ENCODE data around the gene DNAJB4. TPM values are rescaled to one million over a fixed set of nuclear protein-coding genes. Genes with fewer than 3 reads are reported as not detected.

DNAJB4 gene
- total RNA-seq, 2 experiments from 2014 or later, result 19.2 to 22.7 TPM

DNA sequence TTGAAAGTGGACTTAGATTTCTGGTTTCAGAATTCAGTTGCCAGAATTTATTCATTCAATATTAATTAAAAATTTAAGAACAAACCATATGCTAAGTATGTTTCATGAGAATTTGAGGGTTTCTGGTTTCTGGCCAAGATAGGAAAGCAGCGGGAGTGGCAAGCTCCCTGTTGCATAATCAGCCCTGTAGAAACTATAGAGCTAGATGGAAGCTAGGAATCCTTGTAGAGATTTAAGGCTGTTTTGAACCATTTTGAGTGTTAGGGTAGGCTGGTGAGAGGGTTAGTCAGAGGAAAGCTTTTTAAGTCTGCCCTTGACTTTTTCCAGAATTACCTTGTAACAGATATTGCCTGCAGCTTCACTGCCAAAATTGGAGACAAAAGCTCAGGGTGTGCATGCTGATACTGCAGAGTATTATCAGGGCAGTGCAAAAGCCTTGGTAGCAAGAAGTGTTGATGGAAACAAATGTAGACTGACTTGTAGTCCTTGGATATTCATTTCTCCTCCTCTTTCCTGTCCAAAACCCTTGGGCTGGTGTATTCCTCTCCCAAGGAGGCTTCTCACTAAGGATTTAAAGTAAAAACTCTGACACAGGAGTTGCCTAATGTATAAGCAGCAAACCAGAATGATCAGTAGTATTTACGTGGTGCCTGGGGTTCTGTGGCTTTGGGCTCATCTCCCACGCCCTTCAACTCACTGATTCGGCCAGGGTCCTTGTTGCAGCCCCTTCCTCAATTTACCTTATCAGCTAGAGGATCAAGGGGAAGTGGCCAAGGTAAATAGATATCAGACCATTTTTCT lies 28.5 kb downstream of the DNAJB4 start:
- TF ChIP-seq, protein P1, sequence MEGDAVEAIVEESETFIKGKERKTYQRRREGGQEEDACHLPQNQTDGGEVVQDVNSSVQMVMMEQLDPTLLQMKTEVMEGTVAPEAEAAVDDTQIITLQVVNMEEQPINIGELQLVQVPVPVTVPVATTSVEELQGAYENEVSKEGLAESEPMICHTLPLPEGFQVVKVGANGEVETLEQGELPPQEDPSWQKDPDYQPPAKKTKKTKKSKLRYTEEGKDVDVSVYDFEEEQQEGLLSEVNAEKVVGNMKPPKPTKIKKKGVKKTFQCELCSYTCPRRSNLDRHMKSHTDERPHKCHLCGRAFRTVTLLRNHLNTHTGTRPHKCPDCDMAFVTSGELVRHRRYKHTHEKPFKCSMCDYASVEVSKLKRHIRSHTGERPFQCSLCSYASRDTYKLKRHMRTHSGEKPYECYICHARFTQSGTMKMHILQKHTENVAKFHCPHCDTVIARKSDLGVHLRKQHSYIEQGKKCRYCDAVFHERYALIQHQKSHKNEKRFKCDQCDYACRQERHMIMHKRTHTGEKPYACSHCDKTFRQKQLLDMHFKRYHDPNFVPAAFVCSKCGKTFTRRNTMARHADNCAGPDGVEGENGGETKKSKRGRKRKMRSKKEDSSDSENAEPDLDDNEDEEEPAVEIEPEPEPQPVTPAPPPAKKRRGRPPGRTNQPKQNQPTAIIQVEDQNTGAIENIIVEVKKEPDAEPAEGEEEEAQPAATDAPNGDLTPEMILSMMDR (IDR thresholded peaks at IDR 0.05), result no peak
- Mint-ChIP-seq H3K27me3 (peaks cover 28% of the 10 kb centered on the region), H3K27ac (no peak overlapping the region), H3K4me1 (ENCODE audit: low read depth) (no peaks in the 10 kb centered on the region), H3K9me3 (no peaks in the 10 kb centered on the region), H3K36me3 (ENCODE audit: low read depth) (no peaks in the 10 kb centered on the region), H3K4me3 (no peak overlapping the region)
- Histone ChIP-seq H3K27me3 (ENCODE audit: control insufficient read depth in 1 of 2, insufficient read depth in 2 of 2, low read length in 2 of 2) (no peaks in the 10 kb centered on the region), H3K9me3 (ENCODE audit: control insufficient read depth in 1 of 2, insufficient read depth in 1 of 2, low read length in 2 of 2) (no peaks in the 10 kb centered on the region), H3K27ac (ENCODE audit: low read depth in 1 of 2, low read length in 2 of 2) (no peak overlapping the region), H3K4me1 (ENCODE audit: insufficient read depth, low read length) (no peaks in the 10 kb centered on the region), H3K36me3 (ENCODE audit: insufficient read depth, low read length) (no peaks in the 10 kb centered on the region), H3K4me3 (ENCODE audit: low read length) (no peak overlapping the region)
- ChIA-PET POLR2A (no interaction called here), CTCF (interaction anchor here (1.0 kb wide), 1 partner anchor 10 kb away, joined by 3 read pairs; no protein-coding TSS in a partner anchor)
- ATAC-seq (ENCODE audit: poor library complexity), result no peak
- DNase-seq, result no peak
- intact Hi-C loops (cut with DNase I, micrococcal nuclease), result no loop called here

DNA sequence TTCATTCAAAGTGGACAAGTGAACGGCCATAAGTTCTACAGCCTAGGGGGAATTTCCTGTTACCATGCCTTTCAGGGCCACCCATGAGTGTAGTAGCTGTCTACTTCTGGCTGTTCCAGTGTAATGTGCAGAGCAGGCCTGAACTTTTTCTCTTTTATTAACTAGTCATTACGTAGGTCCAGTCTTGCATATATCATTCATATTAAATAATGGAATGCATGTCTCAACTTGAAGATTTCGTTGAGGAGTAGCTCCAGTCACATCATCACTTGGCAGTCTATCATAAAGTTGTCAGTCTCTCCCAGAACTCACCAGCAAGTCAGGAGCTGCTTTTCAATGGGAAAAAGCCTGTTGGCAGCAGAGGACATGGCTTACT lies 29.0 kb downstream of the DNAJB4 start:
- intact Hi-C loops (cut with DNase I, micrococcal nuclease), result no loop called here
- Mint-ChIP-seq H3K36me3 (ENCODE audit: low read depth) (no peaks in the 10 kb centered on the region), H3K27me3 (peaks cover 32% of the 10 kb centered on the region), H3K9me3 (no peaks in the 10 kb centered on the region), H3K27ac (no peak overlapping the region), H3K4me1 (ENCODE audit: low read depth) (no peaks in the 10 kb centered on the region), H3K4me3 (no peak overlapping the region)
- CTCF ChIA-PET, result interaction anchor here (1.0 kb wide), 1 partner anchor 11 kb away, joined by 3 read pairs; no protein-coding TSS in a partner anchor
- Histone ChIP-seq H3K9me3 (ENCODE audit: control insufficient read depth in 1 of 2, insufficient read depth in 1 of 2, low read length in 2 of 2) (no peaks in the 10 kb centered on the region), H3K36me3 (ENCODE audit: insufficient read depth, low read length) (no peaks in the 10 kb centered on the region), H3K27me3 (ENCODE audit: control insufficient read depth in 1 of 2, insufficient read depth in 2 of 2, low read length in 2 of 2) (no peaks in the 10 kb centered on the region), H3K4me3 (ENCODE audit: low read length) (no peak overlapping the region), H3K27ac (ENCODE audit: low read depth in 1 of 2, low read length in 2 of 2) (no peak overlapping the region), H3K4me1 (ENCODE audit: insufficient read depth, low read length) (no peaks in the 10 kb centered on the region)
- DNase-seq (no peak), ATAC-seq (ENCODE audit: poor library complexity) (no peak)
- POLR2A ChIA-PET, result no interaction called here
- TF ChIP-seq, protein P1 (IDR thresholded peaks at IDR 0.05), result no peak

DNA sequence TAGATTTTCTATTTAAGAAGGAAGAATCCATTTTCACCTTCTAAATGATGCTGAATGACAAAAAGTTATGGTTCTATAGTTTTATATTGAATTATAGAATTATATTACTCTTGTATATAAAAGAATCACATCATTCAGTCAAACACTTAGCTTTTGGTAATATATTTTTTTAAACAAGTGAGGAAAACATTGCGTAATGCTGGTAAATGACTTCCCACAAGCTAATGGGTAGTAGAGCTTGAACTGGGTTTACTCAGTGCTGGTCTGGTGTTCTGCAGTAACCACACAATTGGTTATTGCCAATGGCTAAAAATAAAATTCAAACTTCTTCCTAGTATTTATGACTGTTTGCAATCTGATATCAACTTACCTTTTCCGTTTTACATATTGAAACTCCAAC lies 30.4 kb downstream of the DNAJB4 start:
- DNase-seq (no peak), ATAC-seq (ENCODE audit: poor library complexity) (no peak)
- Histone ChIP-seq H3K27me3 (ENCODE audit: control insufficient read depth in 1 of 2, insufficient read depth in 2 of 2, low read length in 2 of 2) (no peaks in the 10 kb centered on the region), H3K27ac (ENCODE audit: low read depth in 1 of 2, low read length in 2 of 2) (no peak overlapping the region), H3K9me3 (ENCODE audit: control insufficient read depth in 1 of 2, insufficient read depth in 1 of 2, low read length in 2 of 2) (no peaks in the 10 kb centered on the region), H3K4me1 (ENCODE audit: insufficient read depth, low read length) (no peaks in the 10 kb centered on the region), H3K4me3 (ENCODE audit: low read length) (no peak overlapping the region), H3K36me3 (ENCODE audit: insufficient read depth, low read length) (no peaks in the 10 kb centered on the region)
- H3K4me1 Mint-ChIP-seq (ENCODE audit: low read depth), result no peaks in the 10 kb centered on the region
- no peaks in the 10 kb centered on the region for H3K9me3 Mint-ChIP-seq
- H3K27me3 Mint-ChIP-seq, result peaks cover 32% of the 10 kb centered on the region
- no peaks in the 10 kb centered on the region for H3K36me3 Mint-ChIP-seq (ENCODE audit: low read depth)
- no peak overlapping the region for H3K27ac Mint-ChIP-seq
- H3K4me3 Mint-ChIP-seq, result no peak overlapping the region
- ChIA-PET CTCF (no interaction called here), POLR2A (no interaction called here)
- TF ChIP-seq, protein P1 (IDR thresholded peaks at IDR 0.05), result no peak
- intact Hi-C loops (cut with DNase I, micrococcal nuclease), result no loop called here
